WTC11 (cell line): ENCODE results near the gene NECTIN1. TPM values are rescaled to one million over a fixed set of nuclear protein-coding genes. Genes with fewer than 3 reads are reported as not detected.

ENCODE experiments used
- ATAC-seq: fragments of 200-7000 bp; cut with Tn5 transposase; 2 replicates; pipeline ENCODE4 v1.10.0; 2021; ENCODE audit warnings: mild to moderate bottlenecking, moderate library complexity
- CTCF ChIA-PET: fragments of 300-600 bp; sonication (Branson Sonifier 250); formaldehyde crosslinking; loops from one replicate; lab custom pipeline; 2021; ENCODE audit warnings: antibody characterized with exemption; lab: Charles Lee
- POLR2A ChIA-PET: fragments of 350-600 bp; sonication (Branson Sonifier 250); formaldehyde crosslinking; loops from one replicate; lab custom pipeline; 2021; ENCODE audit warnings: antibody characterized with exemption; lab: Charles Lee
- DNase-seq: peaks from one replicate; pipeline ENCODE4 v3.0.0; 2021; ENCODE audit warnings: low spot score
- H3K27ac Mint-ChIP-seq: 2 replicates; pipeline ENCODE4 v1.8.0; 2021; ENCODE audit warnings: mixed read lengths
- H3K27me3 Mint-ChIP-seq: 2 replicates; pipeline ENCODE4 v1.8.0; 2021; ENCODE audit warnings: low read depth, mild to moderate bottlenecking, moderate library complexity, mixed read lengths
- H3K36me3 Mint-ChIP-seq: 2 replicates; pipeline ENCODE4 v1.8.0; 2021; ENCODE audit warnings: mixed read lengths
- H3K4me1 Mint-ChIP-seq: 2 replicates; pipeline ENCODE4 v1.8.0; 2022; ENCODE audit warnings: mixed read lengths
- H3K4me3 Mint-ChIP-seq: 2 replicates; pipeline ENCODE4 v1.8.0; 2021; ENCODE audit warnings: mild to moderate bottlenecking, moderate library complexity, mixed read lengths
- H3K9me3 Mint-ChIP-seq: 2 replicates; pipeline ENCODE4 v1.8.0; 2021; ENCODE audit warnings: mixed read lengths
- AR ChIP-seq: fragments of 250-450 bp; sonication (Bioruptor Pico); IDR thresholded peaks from 2 replicates; pipeline ENCODE4 v1.9.0; 2021; ENCODE audit warnings: mild to moderate bottlenecking
- ARID4B ChIP-seq: sonication (generic); formaldehyde crosslinking; IDR thresholded peaks from 2 replicates; pipeline ENCODE4 v1.8.0; 2023; ENCODE audit warnings: missing genetic modification reagents, mild to moderate bottlenecking, borderline replicate concordance
- CBFB ChIP-seq: sonication (generic); formaldehyde crosslinking; IDR thresholded peaks from 2 replicates; pipeline ENCODE4 v1.8.1; 2022; ENCODE audit warnings: mild to moderate bottlenecking, low read depth, missing genetic modification reagents
- CREB1 ChIP-seq: sonication (generic); formaldehyde crosslinking; IDR thresholded peaks from 2 replicates; pipeline ENCODE4 v1.8.0; 2023; ENCODE audit warnings: mild to moderate bottlenecking, missing genetic modification reagents
- CTCF ChIP-seq: fragments of 200-600 bp; IDR thresholded peaks from 2 replicates; pipeline ENCODE4 v1.8.0; 2022; ENCODE audit warnings: antibody characterized with exemption
- ESRRA ChIP-seq: sonication (generic); formaldehyde crosslinking; IDR thresholded peaks from 2 replicates; pipeline ENCODE4 v1.8.1; 2022; ENCODE audit warnings: mild to moderate bottlenecking, missing genetic modification reagents, borderline replicate concordance
- NFATC4 ChIP-seq: fragments of 250-450 bp; sonication (Bioruptor Pico); IDR thresholded peaks from 2 replicates; pipeline ENCODE4 v1.9.0; 2021; ENCODE audit warnings: mild to moderate bottlenecking
- NFE2L1 ChIP-seq: sonication (generic); formaldehyde crosslinking; IDR thresholded peaks from 2 replicates; pipeline ENCODE4 v1.8.1; 2023; ENCODE audit warnings: missing genetic modification reagents
- NFYB ChIP-seq: sonication (generic); formaldehyde crosslinking; conservative IDR thresholded peaks from 2 replicates; pipeline ENCODE4 v1.8.0; 2022; ENCODE audit warnings: low read depth, missing genetic modification reagents
- NR1H2 ChIP-seq: sonication (generic); formaldehyde crosslinking; IDR thresholded peaks from 2 replicates; pipeline ENCODE4 v1.9.0; 2021; ENCODE audit warnings: mild to moderate bottlenecking, moderate library complexity, missing genetic modification reagents
- OVOL2 ChIP-seq: fragments of 250-450 bp; sonication (Bioruptor Pico); IDR thresholded peaks from 2 replicates; pipeline ENCODE4 v1.9.0; 2021; ENCODE audit warnings: mild to moderate bottlenecking, borderline replicate concordance
- RELA ChIP-seq: sonication (generic); formaldehyde crosslinking; IDR thresholded peaks from 2 replicates; pipeline ENCODE4 v1.8.1; 2022; ENCODE audit warnings: missing genetic modification reagents, mild to moderate bottlenecking, borderline replicate concordance
- RORB ChIP-seq: fragments of 250-450 bp; sonication (Bioruptor Pico); IDR thresholded peaks from 2 replicates; pipeline ENCODE4 v1.9.0; 2021; ENCODE audit warnings: mild to moderate bottlenecking
- SMAD4 ChIP-seq: sonication (generic); formaldehyde crosslinking; IDR thresholded peaks from 2 replicates; pipeline ENCODE4 v1.8.0; 2022; ENCODE audit warnings: mild to moderate bottlenecking, missing genetic modification reagents
- TCF7 ChIP-seq: sonication (generic); formaldehyde crosslinking; IDR thresholded peaks from 2 replicates; pipeline ENCODE4 v1.8.0; 2022; ENCODE audit warnings: mild to moderate bottlenecking, low read depth, missing genetic modification reagents, moderate library complexity
- ZNF219 ChIP-seq: sonication (generic); formaldehyde crosslinking; IDR thresholded peaks from 2 replicates; pipeline ENCODE4 v1.8.0; 2023; ENCODE audit warnings: missing genetic modification reagents, mild to moderate bottlenecking, borderline replicate concordance
- ZNF232 ChIP-seq: sonication (generic); formaldehyde crosslinking; IDR thresholded peaks from 2 replicates; pipeline ENCODE4 v1.8.0; 2022; ENCODE audit warnings: mild to moderate bottlenecking, missing genetic modification reagents
- ZNF317 ChIP-seq: sonication (generic); formaldehyde crosslinking; IDR thresholded peaks from 2 replicates; pipeline ENCODE4 v1.8.1; 2023; ENCODE audit warnings: low read depth, mild to moderate bottlenecking, moderate library complexity, missing genetic modification reagents, borderline replicate concordance
- ZNF425 ChIP-seq: fragments of 250-450 bp; sonication (Bioruptor Pico); conservative IDR thresholded peaks from 2 replicates; pipeline ENCODE4 v1.9.0; 2021; ENCODE audit warnings: mild to moderate bottlenecking
- total RNA-seq: library from RNA; stranded (reverse); gene quantifications from 3 replicates; pipeline ENCODE4 v1.2.3, GENCODE V29; 2021

The NECTIN1 gene
- total RNA-seq, 1 experiment from 2014 or later, result 86.2 TPM

GRCh38 chr11:119683783-119684182, 45.2 kb downstream of the NECTIN1 start:
- DNase-seq, result no peak
- no peaks in the 10 kb centered on the region for H3K27me3 Mint-ChIP-seq
- TF ChIP-seq AR (CRISPR knock-in tag), result no peak
- TF ChIP-seq ESRRA (CRISPR knock-in tag), result no peak
- no peak for TF ChIP-seq RORB (CRISPR knock-in tag)
- TF ChIP-seq, all 79 proteins: peak for 0
- ATAC-seq, result no peak
- H3K36me3 Mint-ChIP-seq, result peaks cover 16% of the 10 kb centered on the region
- CTCF ChIA-PET, result interaction anchor here (0.5 to 3.1 kb wide), 3 partner anchors 19 to 174 kb away, joined by 3 to 15 read pairs (median 4); no protein-coding TSS in a partner anchor
- H3K4me3 Mint-ChIP-seq, result no peak overlapping the region
- H3K4me1 Mint-ChIP-seq, result peaks cover 54% of the 10 kb centered on the region
- no peak overlapping the region for H3K27ac Mint-ChIP-seq
- POLR2A ChIA-PET, result interaction anchor here (0.5 kb wide), 1 partner anchor 434 kb away, joined by 3 read pairs; no protein-coding TSS in a partner anchor
- H3K9me3 Mint-ChIP-seq, result peaks cover 14% of the 10 kb centered on the region

- peaks cover 33% of the 10 kb centered on the region for H3K4me1 Mint-ChIP-seq
- ChIA-PET CTCF (interaction anchor here (0.9 to 3.2 kb wide), 8 partner anchors 11 to 253 kb away, joined by 3 to 15 read pairs (median 3); partner anchors contain the start of gene NECTIN1), POLR2A (no interaction called here)
- H3K36me3 Mint-ChIP-seq, result peaks cover 40% of the 10 kb centered on the region
- DNase-seq (no peak), ATAC-seq (no peak)
- H3K27ac Mint-ChIP-seq, result no peak overlapping the region
- peaks cover 26% of the 10 kb centered on the region for H3K9me3 Mint-ChIP-seq
- no peak for TF ChIP-seq SMAD4 (CRISPR knock-in tag)
- TF ChIP-seq ZNF219 (CRISPR knock-in tag), result no peak
- no peak for TF ChIP-seq NFATC4 (CRISPR knock-in tag)
- TF ChIP-seq NFE2L1, result no peak
- TF ChIP-seq CBFB (CRISPR knock-in tag), result no peak
- no peak for TF ChIP-seq ZNF232 (CRISPR knock-in tag)
- no peak for TF ChIP-seq CREB1
- no peak for TF ChIP-seq CTCF
- no peak for TF ChIP-seq ZNF317
- TF ChIP-seq NFYB (CRISPR knock-in tag), result no peak
- no peak for TF ChIP-seq RELA (CRISPR knock-in tag)
- no peak for TF ChIP-seq ARID4B (CRISPR knock-in tag)
- TF ChIP-seq NR1H2 (CRISPR knock-in tag), result no peak
- TF ChIP-seq TCF7 (CRISPR knock-in tag), result no peak
- TF ChIP-seq ZNF425 (CRISPR knock-in tag), result no peak
- TF ChIP-seq OVOL2, result no peak
- H3K4me3 Mint-ChIP-seq, result no peak overlapping the region
- H3K27me3 Mint-ChIP-seq, result no peaks in the 10 kb centered on the region
These were observed 47.6 kb downstream of the NECTIN1 start for GRCh38 chr11:119681361-119681910.
